K562 (cell line): Measurements from ENCODE around the gene TTC32. TPM values are rescaled to one million over a fixed set of nuclear protein-coding genes. Genes with fewer than 3 reads are reported as not detected.

Experiments used
- ATAC-seq: fragments of 200-7000 bp; cut with Tn5 transposase; 3 replicates; pipeline ENCODE4 v1.9.1; 2020; ENCODE audit warnings: moderate library complexity
- BruUV-seq: library from RNA; stranded (reverse); fragments of 400-500 nt; replicated peaks from 2 replicates; lab custom pipeline; 2021; lab: Mats Ljungman, UMichigan
- CTCF ChIA-PET: fragments of 300-600 bp; formaldehyde crosslinking; extraction: SDS; loops from one replicate; lab custom pipeline; 2021; ENCODE audit warnings: low intra/inter-chr PET ratio; lab: Yijun Ruan, JAX
- POLR2A ChIA-PET: fragments of 300-600, 350-650 bp; sonication (Branson Sonifier 250); formaldehyde crosslinking; extraction: SDS; loops from one replicate; lab custom pipeline; 2021; ENCODE audit warnings: antibody characterized with exemption, inconsistent platforms; lab: Yijun Ruan, JAX
- DNase-seq, 4 experiments: peaks; one replicate each; pipeline versions ENCODE4 v3.0.0 to v3.0.0-alpha.2; 2011 to 2018; ENCODE audit warnings: low spot score in 3 of 4, mixed read lengths in 3 of 4; ENCODE audit errors: extremely low read depth in 1 of 4
- FAIRE-seq: peaks from 2 replicates; lab custom pipeline; 2011; peaks lifted over from hg19 to GRCh38; lab: Jason Lieb, UNC
- H2AFZ ChIP-seq: 2 replicates; pipeline ENCODE4 v1.6.0; 2011; ENCODE audit warnings: low read depth, low read length, control low read depth, inconsistent platforms
- H3K27ac ChIP-seq: fragments of 200-600 bp; 3 replicates; pipeline ENCODE4 v1.8.0; 2011; ENCODE audit warnings: low read depth, mild to moderate bottlenecking, control low read depth, inconsistent platforms, low read length, moderate library complexity, mixed read lengths; ENCODE audit errors: extremely low read depth
- H3K27me3 ChIP-seq, 2 experiments: fragments of 300-600 bp in 1 of 2; 2 replicates in 1 of 2; 3 replicates in 1 of 2; pipeline versions ENCODE4 v1.6.0 to v1.8.0; 2011; ENCODE audit warnings: inconsistent platforms in 2 of 2, low read length in 2 of 2, mild to moderate bottlenecking in 1 of 2, mixed read lengths in 1 of 2, moderate library complexity in 1 of 2; ENCODE audit not compliant: control insufficient read depth in 2 of 2, insufficient read depth in 2 of 2
- H3K36me3 ChIP-seq: fragments of 300-600 bp; 3 replicates; pipeline ENCODE4 v1.8.0; 2011; ENCODE audit warnings: mild to moderate bottlenecking, low read length, inconsistent platforms; ENCODE audit not compliant: control insufficient read depth, insufficient read depth
- H3K4me1 ChIP-seq, 2 experiments: fragments of 200-600 bp in 1 of 2; replicated peaks in 1 of 2; 2 replicates in 1 of 2; 3 replicates in 1 of 2; pipeline versions ENCODE4 v1.5.1 to v1.8.0; 2011; ENCODE audit warnings: inconsistent platforms in 2 of 2, low read length in 2 of 2, mild to moderate bottlenecking in 1 of 2, mixed read lengths in 1 of 2, moderate library complexity in 1 of 2; ENCODE audit not compliant: control insufficient read depth in 2 of 2, insufficient read depth in 2 of 2
- H3K4me2 ChIP-seq: 2 replicates; pipeline ENCODE4 v1.6.1; 2011; ENCODE audit warnings: low read length, control low read depth, inconsistent platforms, mixed read lengths; ENCODE audit not compliant: insufficient read depth
- H3K4me3 ChIP-seq: fragments of 200-600 bp; sonication (generic), shearing (Covaris generic); 2 replicates; pipeline ENCODE4 v1.5.1; 2016; ENCODE audit warnings: control low read depth, inconsistent platforms
- H3K79me2 ChIP-seq: fragments of 200-600 bp; 3 replicates; pipeline ENCODE4 v1.8.0; 2011; ENCODE audit warnings: low read length, inconsistent platforms; ENCODE audit not compliant: control insufficient read depth, insufficient read depth
- H3K9ac ChIP-seq, 2 experiments: 2 replicates each; pipeline versions ENCODE4 v1.6.0 to v1.6.1; 2011; ENCODE audit warnings: low read depth in 2 of 2, low read length in 2 of 2, control low read depth in 1 of 2, inconsistent platforms in 1 of 2, mild to moderate bottlenecking in 1 of 2, mixed read lengths in 1 of 2; ENCODE audit not compliant: insufficient read depth in 1 of 2
- H3K9me1 ChIP-seq: one replicate; pipeline ENCODE4 v1.6.0; 2011; ENCODE audit warnings: inconsistent platforms, mild to moderate bottlenecking, low read length, moderate library complexity; ENCODE audit not compliant: control insufficient read depth, insufficient read depth
- H3K9me3 ChIP-seq: replicated peaks from 2 replicates; pipeline ENCODE4 v1.5.1; 2011; ENCODE audit warnings: low read depth, low read length, inconsistent platforms; ENCODE audit not compliant: control insufficient read depth, insufficient read depth
- H4K20me1 ChIP-seq: replicated peaks from 2 replicates; pipeline ENCODE4 v1.6.1; 2011; ENCODE audit warnings: low read length, inconsistent platforms, mixed read lengths; ENCODE audit not compliant: control insufficient read depth, insufficient read depth
- ARNT ChIP-seq, 2 experiments: fragments of 450-650 bp; IDR thresholded peaks; 2 replicates each; pipeline ENCODE4 v1.6.1; 2016; ENCODE audit warnings: mild to moderate bottlenecking in 1 of 2
- CBFA2T2 ChIP-seq: fragments of 450-650 bp; conservative IDR thresholded peaks from 2 replicates; pipeline ENCODE4 v1.6.1; 2017; ENCODE audit warnings: mild to moderate bottlenecking
- RAD51 ChIP-seq: fragments of 450-650 bp; IDR thresholded peaks from 2 replicates; pipeline ENCODE4 v1.7.1; 2016; ENCODE audit warnings: low read depth, mild to moderate bottlenecking, borderline replicate concordance
- SIN3A ChIP-seq, 2 experiments: fragments of 150-350 bp in 1 of 2; IDR thresholded peaks; 2 replicates each; pipeline ENCODE4 v1.6.1; 2011 to 2016; ENCODE audit warnings: borderline replicate concordance in 2 of 2, low read depth in 2 of 2, low read length in 2 of 2, mild to moderate bottlenecking in 2 of 2, moderate library complexity in 2 of 2; ENCODE audit not compliant: control insufficient read depth in 1 of 2
- TOE1 ChIP-seq, 2 experiments: fragments of 450-650 bp in 1 of 2; sonication (generic) in 1 of 2; formaldehyde crosslinking in 1 of 2; IDR thresholded peaks; 2 replicates each; pipeline versions ENCODE4 v1.7.1 to v1.8.0; 2016 to 2022; ENCODE audit warnings: borderline replicate concordance in 2 of 2, mild to moderate bottlenecking in 2 of 2, antibody characterized with exemption in 1 of 2, inconsistent platforms in 1 of 2, low read depth in 1 of 2, missing genetic modification reagents in 1 of 2, moderate library complexity in 1 of 2
- ZNF511 ChIP-seq: sonication (generic); formaldehyde crosslinking; IDR thresholded peaks from 2 replicates; pipeline ENCODE4 v1.8.0; 2022; ENCODE audit warnings: mild to moderate bottlenecking, missing genetic modification reagents
- WGBS: fragments of 100-300 bp; shearing (Covaris generic); methylation state at CpG from one replicate; pipeline ENCODE4 v1.1.6; 2016; ENCODE audit warnings: low coverage, mixed read lengths; ENCODE audit not compliant: insufficient coverage; ENCODE audit errors: missing lambda C conversion rate; 5-methylcytosine and 5-hydroxymethylcytosine counted together
- in situ Hi-C: fragments of 300-500 bp; cut with MboI; formaldehyde crosslinking; loops from 4 replicates; pipeline ENCODE4 v1.15.0; 2018; ENCODE audit warnings: inconsistent platforms, mixed read lengths
- intact Hi-C: fragments of 100-400 bp; cut with micrococcal nuclease; formaldehyde crosslinking; loops from 2 replicates; pipeline ENCODE4 v1.14.2; 2022
- polyA plus RNA-seq, 8 experiments: library from polyadenylated mRNA; depleted of rRNA in 4 of 8; stranded (reverse) in 5 of 8; unstranded in 3 of 8; fragments of >200 nt; fragmentation: Nextera tagmentation in 2 of 8; fragmentation: Illumina TruSeq in 1 of 8; extraction: Ambion mirVana in 2 of 8; extraction: Trizol in 1 of 8; gene quantifications; 2 replicates each; pipeline versions ENCODE4 v1.2.1 to v1.2.3, GENCODE V29; 2011 to 2014; ENCODE audit warnings: inconsistent platforms in 1 of 8, missing spikeins in 1 of 8
- total RNA-seq, 7 experiments: library from RNA; depleted of rRNA in 6 of 7; stranded (reverse); fragments of >200 nt in 6 of 7; fragmentation: Illumina TruSeq in 2 of 7; extraction: Trizol in 2 of 7; gene quantifications; 2 replicates each; pipeline versions ENCODE4 v1.2.1 to v1.2.3, GENCODE V29; 2011 to 2021; ENCODE audit warnings: low replicate concordance in 1 of 7
- TF ChIP-seq, protein P1 (sequence below): sonication (generic); formaldehyde crosslinking; IDR thresholded peaks from 2 replicates; pipeline ENCODE4 v1.5.0; 2020; ENCODE audit warnings: missing genetic modification reagents
- TF ChIP-seq, protein P2 (sequence below): fragments of 450-650 bp; formaldehyde crosslinking; IDR thresholded peaks from 2 replicates; pipeline ENCODE4 v1.4.0; 2020; ENCODE audit warnings: mild to moderate bottlenecking, mixed read lengths

Gene TTC32
- total and polyA plus RNA-seq, 9 of the 15 experiments (the other 6 are each of a cell fraction or from before 2014, with no cell fraction given), result 27.6 to 71.4 (median 52.6) TPM

DNA sequence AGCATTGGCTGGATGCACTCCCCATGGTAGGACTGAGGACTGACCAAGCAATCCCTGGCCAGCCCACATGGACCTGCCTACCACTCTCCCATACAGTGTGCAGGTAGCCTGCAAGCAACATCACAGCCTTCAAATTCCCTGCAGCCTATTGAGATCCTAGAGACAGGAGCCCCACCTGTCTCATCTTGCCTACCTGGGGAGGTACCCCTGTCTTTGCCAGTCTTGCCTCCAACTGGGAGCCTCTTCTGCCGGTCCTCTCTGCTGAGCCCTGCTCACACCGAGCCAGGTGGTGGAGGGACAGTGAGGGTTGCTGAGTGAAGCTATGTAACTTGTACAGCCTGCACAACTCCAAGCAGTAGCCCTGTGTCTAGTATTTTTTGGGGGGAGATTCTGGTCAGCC, 29.9 kb downstream of the TTC32 start (continued):
- no peak for TF ChIP-seq ARNT (IDR thresholded peaks at IDR 0.05)

GRCh38 chr2:19870792-19871191, 31.0 kb downstream of the TTC32 start:
- H2AFZ ChIP-seq, result no peak overlapping the region
- H3K27me3 ChIP-seq, result peaks cover 11 to 34% of the 10 kb centered on the region in 2 experiments; a peak in 4 of 5 replicates
- H3K27ac ChIP-seq, result no peak overlapping the region
- intact Hi-C loops, result no loop called here
- H3K9me3 ChIP-seq, result no peaks in the 10 kb centered on the region
- in situ Hi-C loops, result loop anchor here (25.0 kb wide), 1 partner anchor 1108 kb away; no protein-coding TSS in a partner anchor
- H3K4me3 ChIP-seq, result no peak overlapping the region
- CTCF ChIA-PET, result no interaction called here
- FAIRE-seq (no peak), DNase-seq (no peak), ATAC-seq (no peak)
- BruUV-seq, result no TSS peak
- no peaks in the 10 kb centered on the region for H3K36me3 ChIP-seq
- TF ChIP-seq SIN3A (IDR thresholded peaks at IDR 0.05; ENCODE audit: borderline replicate concordance in 2 of 2, control insufficient read depth in 1 of 2, low read depth in 2 of 2, low read length in 2 of 2) (no peak), CBFA2T2 (peak; percentile 20; the same call in 1 of the 2 replicates), ZNF511 (no peak), TOE1 (IDR thresholded peaks at IDR 0.05; ENCODE audit: borderline replicate concordance) (peak; percentile 25; the same call in 1 of the 2 replicates), TOE1 (CRISPR knock-in tag; IDR thresholded peaks at IDR 0.05; ENCODE audit: borderline replicate concordance, low read depth) (no peak), RAD51 (peak; percentile 68)
- TF ChIP-seq, protein P1, sequence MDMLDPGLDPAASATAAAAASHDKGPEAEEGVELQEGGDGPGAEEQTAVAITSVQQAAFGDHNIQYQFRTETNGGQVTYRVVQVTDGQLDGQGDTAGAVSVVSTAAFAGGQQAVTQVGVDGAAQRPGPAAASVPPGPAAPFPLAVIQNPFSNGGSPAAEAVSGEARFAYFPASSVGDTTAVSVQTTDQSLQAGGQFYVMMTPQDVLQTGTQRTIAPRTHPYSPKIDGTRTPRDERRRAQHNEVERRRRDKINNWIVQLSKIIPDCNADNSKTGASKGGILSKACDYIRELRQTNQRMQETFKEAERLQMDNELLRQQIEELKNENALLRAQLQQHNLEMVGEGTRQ (CRISPR knock-in tag), result peak; percentile 26; the same call in 1 of the 2 replicates
- TF ChIP-seq, protein P2, sequence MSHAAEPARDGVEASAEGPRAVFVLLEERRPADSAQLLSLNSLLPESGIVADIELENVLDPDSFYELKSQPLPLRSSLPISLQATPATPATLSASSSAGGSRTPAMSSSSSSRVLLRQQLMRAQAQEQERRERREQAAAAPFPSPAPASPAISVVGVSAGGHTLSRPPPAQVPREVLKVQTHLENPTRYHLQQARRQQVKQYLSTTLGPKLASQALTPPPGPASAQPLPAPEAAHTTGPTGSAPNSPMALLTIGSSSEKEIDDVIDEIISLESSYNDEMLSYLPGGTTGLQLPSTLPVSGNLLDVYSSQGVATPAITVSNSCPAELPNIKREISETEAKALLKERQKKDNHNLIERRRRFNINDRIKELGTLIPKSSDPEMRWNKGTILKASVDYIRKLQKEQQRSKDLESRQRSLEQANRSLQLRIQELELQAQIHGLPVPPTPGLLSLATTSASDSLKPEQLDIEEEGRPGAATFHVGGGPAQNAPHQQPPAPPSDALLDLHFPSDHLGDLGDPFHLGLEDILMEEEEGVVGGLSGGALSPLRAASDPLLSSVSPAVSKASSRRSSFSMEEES (CRISPR knock-in tag), result peak; percentile 63
- POLR2A ChIA-PET, result no interaction called here
- no peaks in the 10 kb centered on the region for H3K79me2 ChIP-seq
- H3K9ac ChIP-seq, result no peak overlapping the region
- 0% methylated on average over 4 of the region's 4 CpGs for WGBS
- peaks cover 0 to 11% of the 10 kb centered on the region in 2 experiments; a peak in 2 of 5 replicates for H3K4me1 ChIP-seq
- no peaks in the 10 kb centered on the region for H3K9me1 ChIP-seq
- no peaks in the 10 kb centered on the region; the same call in 1 of the 2 replicates for H4K20me1 ChIP-seq
- H3K4me2 ChIP-seq, result no peak overlapping the region
